Omental fat pad (tissue), 4 donors: Measurements from ENCODE around the gene NPFFR1. TPM values are rescaled to one million over a fixed set of nuclear protein-coding genes. Genes with fewer than 3 reads are reported as not detected.

Experiments
- ATAC-seq: fragments of 150-250 bp; one replicate; pipeline ENCODE4 v1.9.1; 2016; ENCODE audit warnings: mild to moderate bottlenecking, moderate library complexity; ENCODE audit not compliant: low FRiP score
- DNase-seq: peaks from one replicate; pipeline ENCODE4 v3.0.0-alpha.2; 2019; ENCODE audit warnings: low spot score
- total RNA-seq, 4 donors: library from RNA; depleted of rRNA; stranded (reverse); fragments of >200 nt; gene quantifications; one replicate each; pipeline ENCODE4 v1.1.0, GENCODE V29; 2016
- TF ChIP-seq, protein P1 (sequence below), 3 donors: fragments of 450-650 bp; IDR thresholded peaks; one replicate each; pipeline ENCODE4 v1.5.1; 2016 to 2017; ENCODE audit warnings: antibody characterized with exemption in 3 of 3, mild to moderate bottlenecking in 3 of 3, moderate library complexity in 2 of 3

The NPFFR1 gene
- total RNA-seq, 4 donors from 2014 or later: 0.19 to 3.4 (median 0.60) TPM; not detected in 1

DNA sequence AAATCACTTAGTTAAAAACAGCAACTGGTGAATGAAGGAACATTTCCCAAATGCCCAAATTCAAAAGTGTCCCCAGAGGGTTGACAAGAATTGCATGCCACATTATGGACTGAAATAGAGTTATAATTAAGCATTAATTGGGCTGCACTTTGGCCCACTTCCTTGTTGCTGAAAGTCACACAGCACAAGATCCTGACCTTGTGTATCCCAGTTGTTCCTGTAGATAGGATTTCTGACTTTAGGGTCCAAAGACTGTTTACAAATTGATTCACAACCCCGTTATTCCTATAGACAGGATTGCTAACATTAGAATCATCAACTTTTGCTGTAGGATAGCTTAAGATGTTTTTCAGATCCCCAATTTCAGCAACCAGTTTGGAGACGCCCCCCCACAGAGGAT is 31.5 kb upstream of the NPFFR1 start:
- no peak for DNase-seq
- TF ChIP-seq, protein P1, sequence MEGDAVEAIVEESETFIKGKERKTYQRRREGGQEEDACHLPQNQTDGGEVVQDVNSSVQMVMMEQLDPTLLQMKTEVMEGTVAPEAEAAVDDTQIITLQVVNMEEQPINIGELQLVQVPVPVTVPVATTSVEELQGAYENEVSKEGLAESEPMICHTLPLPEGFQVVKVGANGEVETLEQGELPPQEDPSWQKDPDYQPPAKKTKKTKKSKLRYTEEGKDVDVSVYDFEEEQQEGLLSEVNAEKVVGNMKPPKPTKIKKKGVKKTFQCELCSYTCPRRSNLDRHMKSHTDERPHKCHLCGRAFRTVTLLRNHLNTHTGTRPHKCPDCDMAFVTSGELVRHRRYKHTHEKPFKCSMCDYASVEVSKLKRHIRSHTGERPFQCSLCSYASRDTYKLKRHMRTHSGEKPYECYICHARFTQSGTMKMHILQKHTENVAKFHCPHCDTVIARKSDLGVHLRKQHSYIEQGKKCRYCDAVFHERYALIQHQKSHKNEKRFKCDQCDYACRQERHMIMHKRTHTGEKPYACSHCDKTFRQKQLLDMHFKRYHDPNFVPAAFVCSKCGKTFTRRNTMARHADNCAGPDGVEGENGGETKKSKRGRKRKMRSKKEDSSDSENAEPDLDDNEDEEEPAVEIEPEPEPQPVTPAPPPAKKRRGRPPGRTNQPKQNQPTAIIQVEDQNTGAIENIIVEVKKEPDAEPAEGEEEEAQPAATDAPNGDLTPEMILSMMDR (IDR thresholded peaks at IDR 0.05): no peak
- no peak for ATAC-seq

DNA sequence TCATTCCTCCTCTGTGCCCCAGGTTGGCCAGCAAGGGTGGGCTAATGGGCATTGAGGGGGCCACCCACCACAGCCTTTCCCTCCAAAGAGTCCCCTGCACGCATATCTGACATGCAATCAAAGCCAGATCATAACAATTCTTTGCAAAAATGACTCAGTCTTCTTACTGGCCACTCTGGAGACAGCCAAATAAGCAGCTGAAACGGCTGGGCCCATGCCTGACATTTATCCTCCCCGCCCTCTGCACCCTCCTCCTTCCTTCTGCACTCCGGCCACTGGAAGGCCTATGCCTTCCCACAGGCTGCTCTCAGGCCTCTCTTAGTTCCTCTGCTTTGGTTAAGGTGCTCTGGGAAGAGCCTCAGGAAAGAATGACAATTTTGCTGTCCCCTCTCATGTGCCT is 29.2 kb upstream of the NPFFR1 start:
- DNase-seq: no peak
- no peak for ATAC-seq
- TF ChIP-seq, protein P1 (IDR thresholded peaks at IDR 0.05): no peak

DNA sequence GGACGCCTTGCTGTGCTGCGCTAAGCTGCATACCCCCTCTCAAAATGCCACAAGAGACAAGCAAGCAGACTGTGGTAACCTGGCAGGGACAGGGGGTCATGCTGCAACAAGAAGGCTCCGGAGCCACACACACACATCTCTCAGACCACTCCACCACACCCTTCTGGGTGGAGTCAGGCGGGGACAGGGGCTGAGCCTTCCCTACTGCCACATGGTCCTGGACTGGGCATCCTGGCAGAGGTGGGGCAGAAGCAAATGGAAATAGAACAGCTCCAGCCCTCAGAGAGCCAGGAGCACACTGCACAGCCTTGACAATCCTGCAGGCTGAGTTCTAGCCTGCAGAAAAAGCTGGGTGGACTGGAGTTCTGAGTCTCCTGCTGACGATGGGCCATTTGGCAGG is 28.4 kb upstream of the NPFFR1 start:
- DNase-seq (no peak), ATAC-seq (no peak)
- TF ChIP-seq, protein P1 (IDR thresholded peaks at IDR 0.05): no peak

DNA sequence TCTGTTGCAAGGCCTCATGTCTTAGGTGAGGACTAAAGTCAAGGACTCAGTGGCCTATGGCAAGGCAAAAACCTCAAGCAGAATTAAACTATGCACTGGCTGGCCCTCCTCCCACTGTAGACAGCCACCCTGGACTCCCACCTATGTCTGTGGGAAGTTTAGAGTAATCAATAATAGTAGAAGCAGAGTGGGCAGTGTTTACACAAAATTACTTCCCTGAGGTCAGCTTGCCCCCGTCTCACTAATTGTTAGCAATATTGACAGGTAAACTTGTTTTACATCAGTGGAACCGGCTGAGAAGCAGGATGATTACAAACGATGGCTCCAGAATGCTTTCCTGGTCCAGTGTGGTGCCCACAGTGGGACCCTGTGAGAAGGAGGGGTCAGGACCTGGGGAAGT is 27.9 kb upstream of the NPFFR1 start:
- TF ChIP-seq, protein P1 (IDR thresholded peaks at IDR 0.05): no peak
- ATAC-seq: no peak

DNA sequence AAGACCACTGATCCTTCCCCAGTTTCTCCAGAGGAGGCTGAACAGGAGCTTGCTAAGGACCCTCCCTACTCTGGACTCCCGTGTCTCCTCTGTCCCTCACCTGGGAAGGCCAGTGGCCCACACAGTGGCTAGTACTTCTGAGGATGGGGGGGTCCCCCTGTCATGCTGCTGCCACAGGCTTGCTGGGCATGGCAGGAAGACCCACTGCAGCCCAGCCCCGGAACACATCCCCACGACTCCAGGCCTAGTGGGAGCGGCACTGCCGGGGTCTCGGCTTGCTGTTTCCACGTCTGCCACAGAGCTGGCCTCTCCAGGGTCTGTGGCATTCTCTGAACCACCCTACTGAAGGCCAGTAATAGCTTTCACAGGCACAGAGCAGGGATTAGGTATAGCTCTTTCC is 25.9 kb upstream of the NPFFR1 start:
- no peak for ATAC-seq
- DNase-seq: no peak
- TF ChIP-seq, protein P1 (IDR thresholded peaks at IDR 0.05): no peak

More for the DNA sequence above, 27.9 kb upstream of the NPFFR1 start:
- DNase-seq: no peak

DNA sequence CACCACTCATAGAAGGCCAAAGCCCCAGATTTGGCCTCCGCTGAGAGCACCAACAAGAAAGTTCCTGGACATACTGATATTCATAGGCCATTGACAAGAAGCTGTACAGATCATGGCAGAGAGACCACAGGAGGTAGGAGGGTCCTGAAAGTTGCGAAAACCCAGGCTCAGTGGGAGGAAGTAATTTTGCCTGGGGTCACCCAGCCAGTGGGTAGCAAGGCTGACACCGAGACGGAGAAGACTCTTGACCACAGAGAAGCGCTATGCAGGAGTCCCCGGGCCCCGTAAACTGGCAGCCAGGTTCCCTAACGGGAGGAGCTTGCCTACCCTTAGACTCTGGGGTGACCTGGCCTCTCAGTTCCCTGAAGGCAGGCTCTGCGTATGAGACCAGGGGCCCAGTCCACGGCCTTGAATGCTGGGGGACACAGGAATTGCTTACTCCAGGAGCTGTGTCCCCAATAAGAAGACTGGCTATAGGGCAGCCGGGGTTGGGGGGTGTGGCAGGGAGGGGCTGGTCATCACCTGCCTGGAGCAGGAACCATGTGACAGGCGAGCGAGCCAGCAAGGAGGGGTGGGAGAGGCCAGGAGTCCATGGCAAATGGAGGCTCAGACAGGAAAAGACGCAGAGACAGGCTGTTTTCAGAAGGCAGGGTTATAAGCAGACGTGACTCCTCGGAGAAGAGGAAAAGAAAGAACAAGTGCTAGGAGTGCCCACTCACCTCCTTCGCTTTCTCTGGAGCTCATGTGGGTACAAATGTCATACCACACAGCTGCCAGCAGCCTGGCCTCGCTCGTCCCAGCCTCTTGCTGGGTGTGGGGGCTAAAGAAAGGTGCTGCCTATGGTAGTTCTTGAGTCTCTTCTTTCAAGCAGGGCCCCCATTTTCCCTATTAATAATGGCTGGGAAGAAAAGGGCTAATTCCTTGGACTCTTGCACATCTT is 24.6 kb upstream of the NPFFR1 start:
- no peak for DNase-seq
- no peak for ATAC-seq

More for the DNA sequence above, 24.6 kb upstream of the NPFFR1 start:
- TF ChIP-seq, protein P1 (IDR thresholded peaks at IDR 0.05): no peak
